Body of pancreas (tissue), 4 donors: Measurements from ENCODE around the gene C1orf232.

Experiments
- POLR2A ChIP-seq, 3 donors: fragments of 450-650 bp; IDR thresholded peaks; one replicate each; pipeline ENCODE4 v1.6.1; 2016; ENCODE audit warnings: antibody characterized with exemption in 3 of 3, mild to moderate bottlenecking in 2 of 3
- TF ChIP-seq, protein P1 (sequence below), 7 experiments: fragments of 450-650 bp in 4 of 7; fragments of 200-600 bp in 3 of 7; sonication (generic) in 3 of 7; IDR thresholded peaks; one replicate each; pipeline ENCODE4 v1.5.1; 2016 to 2019; ENCODE audit warnings: antibody characterized with exemption in 7 of 7

DNA sequence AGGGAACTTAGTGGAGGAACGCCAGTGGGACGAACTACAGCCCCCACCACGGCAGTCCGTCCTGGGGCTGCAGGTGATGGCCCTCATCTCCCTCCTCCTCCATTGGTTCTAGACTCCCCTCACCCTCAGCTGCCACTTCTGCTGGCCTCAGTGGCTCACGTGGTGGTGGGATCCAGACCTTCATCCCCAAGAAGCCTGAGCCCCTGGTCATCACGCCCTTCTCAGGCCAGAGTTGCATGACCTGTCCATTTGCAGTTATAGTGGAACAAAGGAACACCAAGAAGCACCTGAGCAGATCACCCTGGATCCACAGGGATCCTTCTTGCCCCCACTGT is 22.8 kb downstream of the C1orf232 start:
- TF ChIP-seq, protein P1, sequence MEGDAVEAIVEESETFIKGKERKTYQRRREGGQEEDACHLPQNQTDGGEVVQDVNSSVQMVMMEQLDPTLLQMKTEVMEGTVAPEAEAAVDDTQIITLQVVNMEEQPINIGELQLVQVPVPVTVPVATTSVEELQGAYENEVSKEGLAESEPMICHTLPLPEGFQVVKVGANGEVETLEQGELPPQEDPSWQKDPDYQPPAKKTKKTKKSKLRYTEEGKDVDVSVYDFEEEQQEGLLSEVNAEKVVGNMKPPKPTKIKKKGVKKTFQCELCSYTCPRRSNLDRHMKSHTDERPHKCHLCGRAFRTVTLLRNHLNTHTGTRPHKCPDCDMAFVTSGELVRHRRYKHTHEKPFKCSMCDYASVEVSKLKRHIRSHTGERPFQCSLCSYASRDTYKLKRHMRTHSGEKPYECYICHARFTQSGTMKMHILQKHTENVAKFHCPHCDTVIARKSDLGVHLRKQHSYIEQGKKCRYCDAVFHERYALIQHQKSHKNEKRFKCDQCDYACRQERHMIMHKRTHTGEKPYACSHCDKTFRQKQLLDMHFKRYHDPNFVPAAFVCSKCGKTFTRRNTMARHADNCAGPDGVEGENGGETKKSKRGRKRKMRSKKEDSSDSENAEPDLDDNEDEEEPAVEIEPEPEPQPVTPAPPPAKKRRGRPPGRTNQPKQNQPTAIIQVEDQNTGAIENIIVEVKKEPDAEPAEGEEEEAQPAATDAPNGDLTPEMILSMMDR (IDR thresholded peaks at IDR 0.05), result no peak
- no peak for TF ChIP-seq POLR2A (IDR thresholded peaks at IDR 0.05)
